ENCODE results near the gene FXYD7.

Gene FXYD7

DNA sequence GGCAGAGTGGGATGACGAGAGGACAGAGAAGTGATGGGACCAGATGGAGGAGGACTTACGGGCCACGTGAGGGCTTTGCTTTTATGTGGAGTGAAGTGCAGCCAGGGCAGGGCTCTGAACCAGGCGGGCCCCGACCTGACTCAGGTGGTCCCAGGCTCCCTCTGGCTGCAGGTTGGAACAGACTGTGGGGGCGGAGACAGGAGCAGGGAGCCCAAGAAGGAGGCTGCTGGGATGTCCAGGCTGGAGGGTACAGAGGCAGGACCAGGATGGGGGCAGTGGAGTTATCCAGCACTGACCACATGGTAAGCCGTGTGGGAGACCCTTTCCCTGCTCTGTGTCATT is 13.6 kb downstream of the FXYD7 start:
- H3K27ac ChIP-seq (replicated peaks) = no peak overlapping the region
- no peak for TF ChIP-seq SPI1 (IDR thresholded peaks at IDR 0.05; ENCODE audit: borderline replicate concordance, low read depth)
- no peak for TF ChIP-seq GABPA (IDR thresholded peaks at IDR 0.05; ENCODE audit: low read depth)
- no peak for TF ChIP-seq POLR2AphosphoS5 (IDR thresholded peaks at IDR 0.05; ENCODE audit: low read depth)
- H3K27me3 ChIP-seq (ENCODE audit: insufficient read depth, poor library complexity, severe bottlenecking) = no peaks in the 10 kb centered on the region
- H3K4me3 ChIP-seq (replicated peaks; ENCODE audit: insufficient read depth, low read length) = no peak overlapping the region
- DNase-seq (ENCODE audit: low read depth in 1 of 2, low spot score in 1 of 2) = no peak

DNA sequence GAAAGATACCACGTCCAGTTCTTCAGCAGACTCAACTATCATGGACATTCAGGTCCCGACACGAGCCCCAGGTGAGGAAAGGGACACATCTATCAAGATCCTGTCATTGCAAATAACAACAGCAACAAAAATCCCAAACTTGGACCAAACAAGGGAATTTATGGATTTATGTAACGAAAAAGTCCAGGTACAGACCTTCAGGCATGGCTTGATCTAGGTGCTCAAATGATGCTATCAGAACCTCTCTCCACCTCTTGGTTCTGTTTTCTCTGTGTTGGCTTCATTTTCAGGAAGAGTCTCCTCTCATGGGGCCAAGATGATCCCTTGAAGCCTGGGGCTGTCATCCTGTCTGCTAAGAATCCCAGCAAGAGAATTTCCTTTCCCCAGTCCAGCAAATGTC is 14.4 kb downstream of the FXYD7 start:
- no peak overlapping the region for H3K27ac ChIP-seq (replicated peaks)
- TF ChIP-seq POLR2AphosphoS5 (IDR thresholded peaks at IDR 0.05; ENCODE audit: low read depth) (no peak), REST (IDR thresholded peaks at IDR 0.05; ENCODE audit: insufficient replicate concordance, low read depth) (no peak), SPI1 (IDR thresholded peaks at IDR 0.05; ENCODE audit: borderline replicate concordance, low read depth) (no peak), GABPA (IDR thresholded peaks at IDR 0.05; ENCODE audit: low read depth) (no peak)
- TF ChIP-seq, protein P1, sequence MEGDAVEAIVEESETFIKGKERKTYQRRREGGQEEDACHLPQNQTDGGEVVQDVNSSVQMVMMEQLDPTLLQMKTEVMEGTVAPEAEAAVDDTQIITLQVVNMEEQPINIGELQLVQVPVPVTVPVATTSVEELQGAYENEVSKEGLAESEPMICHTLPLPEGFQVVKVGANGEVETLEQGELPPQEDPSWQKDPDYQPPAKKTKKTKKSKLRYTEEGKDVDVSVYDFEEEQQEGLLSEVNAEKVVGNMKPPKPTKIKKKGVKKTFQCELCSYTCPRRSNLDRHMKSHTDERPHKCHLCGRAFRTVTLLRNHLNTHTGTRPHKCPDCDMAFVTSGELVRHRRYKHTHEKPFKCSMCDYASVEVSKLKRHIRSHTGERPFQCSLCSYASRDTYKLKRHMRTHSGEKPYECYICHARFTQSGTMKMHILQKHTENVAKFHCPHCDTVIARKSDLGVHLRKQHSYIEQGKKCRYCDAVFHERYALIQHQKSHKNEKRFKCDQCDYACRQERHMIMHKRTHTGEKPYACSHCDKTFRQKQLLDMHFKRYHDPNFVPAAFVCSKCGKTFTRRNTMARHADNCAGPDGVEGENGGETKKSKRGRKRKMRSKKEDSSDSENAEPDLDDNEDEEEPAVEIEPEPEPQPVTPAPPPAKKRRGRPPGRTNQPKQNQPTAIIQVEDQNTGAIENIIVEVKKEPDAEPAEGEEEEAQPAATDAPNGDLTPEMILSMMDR (IDR thresholded peaks at IDR 0.05; ENCODE audit: insufficient read depth, low read length) = no peak
- H3K4me3 ChIP-seq (replicated peaks; ENCODE audit: insufficient read depth, low read length) = no peak overlapping the region
- no peak for DNase-seq (ENCODE audit: low read depth in 1 of 2, low spot score in 1 of 2)
- no peaks in the 10 kb centered on the region for H3K27me3 ChIP-seq (ENCODE audit: insufficient read depth, poor library complexity, severe bottlenecking)

DNA sequence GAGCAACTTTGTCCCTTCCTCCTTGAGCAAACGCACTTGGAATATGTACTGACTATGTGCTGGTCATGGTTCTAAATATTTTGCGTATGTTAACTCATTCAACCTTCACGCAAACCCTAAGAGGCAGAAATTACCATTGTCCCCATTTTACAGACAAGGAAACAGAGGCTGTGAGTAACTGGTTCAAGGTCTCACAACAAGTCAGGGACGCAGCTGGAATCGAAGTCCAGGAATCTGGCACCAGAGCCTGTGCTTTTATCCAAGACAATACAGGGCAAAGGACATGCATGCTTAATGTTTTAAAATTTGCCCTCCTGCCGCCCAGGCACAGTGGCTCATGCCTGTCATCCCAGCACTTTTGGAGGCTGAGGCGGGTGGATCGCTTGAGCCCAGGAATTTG is 16.6 kb downstream of the FXYD7 start:
- TF ChIP-seq POLR2AphosphoS5 (IDR thresholded peaks at IDR 0.05; ENCODE audit: low read depth) (no peak), REST (IDR thresholded peaks at IDR 0.05; ENCODE audit: insufficient replicate concordance, low read depth) (no peak), SPI1 (IDR thresholded peaks at IDR 0.05; ENCODE audit: borderline replicate concordance, low read depth) (no peak), GABPA (IDR thresholded peaks at IDR 0.05; ENCODE audit: low read depth) (no peak)
- TF ChIP-seq, protein P1 (IDR thresholded peaks at IDR 0.05; ENCODE audit: insufficient read depth, low read length) = no peak
- no peak for DNase-seq (ENCODE audit: low read depth in 1 of 2, low spot score in 1 of 2)
- no peak overlapping the region for H3K27ac ChIP-seq (replicated peaks)
- H3K27me3 ChIP-seq (ENCODE audit: insufficient read depth, poor library complexity, severe bottlenecking) = no peaks in the 10 kb centered on the region
- H3K4me3 ChIP-seq (replicated peaks; ENCODE audit: insufficient read depth, low read length) = no peak overlapping the region

DNA sequence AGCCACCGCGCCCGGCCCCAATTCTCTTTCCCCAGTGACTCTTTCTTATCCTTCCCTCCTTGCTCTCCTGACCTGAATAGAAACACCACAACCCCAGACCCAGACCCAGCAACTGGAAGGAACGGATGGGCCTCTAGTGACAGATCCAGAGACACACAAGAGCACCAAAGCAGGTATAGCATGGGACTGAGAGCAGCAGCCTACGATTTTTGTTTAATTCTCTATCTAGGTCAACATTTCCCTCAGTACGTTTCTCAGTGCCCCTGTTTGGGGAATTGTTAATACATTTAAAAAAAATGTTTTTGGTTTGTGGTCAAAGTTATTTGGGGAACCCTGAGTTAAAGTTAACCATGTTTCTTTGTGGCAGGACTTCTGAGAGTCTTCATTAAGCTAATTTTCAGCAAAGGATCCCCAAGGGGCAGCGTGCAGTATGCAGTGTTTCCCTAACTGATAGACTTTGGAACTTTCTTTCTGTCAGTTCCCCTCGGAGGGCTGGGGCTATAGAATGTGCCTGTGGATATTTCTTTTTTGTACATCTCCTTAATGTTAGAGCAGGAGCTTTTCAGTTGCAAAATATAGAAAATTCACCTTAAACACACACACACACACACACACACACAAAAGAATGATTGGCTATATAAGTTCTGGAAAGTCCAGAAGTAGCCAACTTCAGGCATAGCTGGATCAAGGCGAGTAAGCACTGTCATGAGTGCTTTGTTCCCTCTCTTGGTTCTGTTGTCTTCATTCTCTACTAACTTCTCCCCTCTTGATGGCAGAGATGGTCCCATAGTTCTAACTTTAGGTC is 17.8 kb downstream of the FXYD7 start:
- DNase-seq (ENCODE audit: low read depth in 1 of 2, low spot score in 1 of 2) = no peak
- H3K27me3 ChIP-seq (ENCODE audit: insufficient read depth, poor library complexity, severe bottlenecking) = no peaks in the 10 kb centered on the region
- no peak overlapping the region for H3K4me3 ChIP-seq (replicated peaks; ENCODE audit: insufficient read depth, low read length)
- TF ChIP-seq REST (IDR thresholded peaks at IDR 0.05; ENCODE audit: insufficient replicate concordance, low read depth) (no peak), POLR2AphosphoS5 (IDR thresholded peaks at IDR 0.05; ENCODE audit: low read depth) (no peak), GABPA (IDR thresholded peaks at IDR 0.05; ENCODE audit: low read depth) (no peak), SPI1 (IDR thresholded peaks at IDR 0.05; ENCODE audit: borderline replicate concordance, low read depth) (no peak)
- TF ChIP-seq, protein P1 (IDR thresholded peaks at IDR 0.05; ENCODE audit: insufficient read depth, low read length) = no peak
- no peak overlapping the region for H3K27ac ChIP-seq (replicated peaks)
